ENCODE results near the gene PAIP2B.
"Not testable (repeated sequence)": the region's sequence is repeated elsewhere in the genome, so short reads cannot be mapped to it uniquely, and the experiment has no call there.

The PAIP2B gene, protein sequence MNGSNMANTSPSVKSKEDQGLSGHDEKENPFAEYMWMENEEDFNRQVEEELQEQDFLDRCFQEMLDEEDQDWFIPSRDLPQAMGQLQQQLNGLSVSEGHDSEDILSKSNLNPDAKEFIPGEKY

DNA sequence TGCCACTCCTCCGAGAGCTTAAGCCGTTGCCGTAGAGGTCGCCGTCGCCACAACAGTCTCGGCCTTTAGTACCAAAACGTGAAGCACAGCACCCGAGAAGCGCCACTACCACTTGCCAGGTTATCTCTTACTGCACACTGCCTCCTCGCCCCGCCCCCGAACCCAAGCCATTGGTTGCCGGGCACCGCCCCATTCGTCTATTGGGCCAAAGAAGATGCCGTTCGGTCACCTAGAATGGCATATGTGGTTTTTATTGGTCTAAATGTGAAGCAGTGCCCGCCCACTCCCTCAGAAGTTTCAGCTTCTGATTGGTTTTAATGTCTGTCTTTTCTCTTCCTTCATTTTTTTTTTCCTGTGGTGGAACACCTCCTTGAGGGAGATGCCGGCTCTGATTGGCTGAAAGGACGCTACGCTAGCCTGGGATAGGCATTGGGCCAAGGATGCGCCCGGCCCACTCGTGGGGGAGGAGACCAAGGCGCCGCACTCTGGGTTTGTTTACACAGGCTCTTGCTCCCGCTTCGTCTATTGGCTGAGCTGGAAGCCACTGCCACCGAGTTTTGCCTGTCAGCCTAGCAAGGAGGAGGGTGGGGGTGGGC lies at the start of gene PAIP2B:
TSS of gene PAIP2B (minus strand) at position 139 of the 596 bp plus-strand sequence. CDS start 24,514 bp downstream, outside the sequence.
- DNase-seq: peak; percentile 100

DNA sequence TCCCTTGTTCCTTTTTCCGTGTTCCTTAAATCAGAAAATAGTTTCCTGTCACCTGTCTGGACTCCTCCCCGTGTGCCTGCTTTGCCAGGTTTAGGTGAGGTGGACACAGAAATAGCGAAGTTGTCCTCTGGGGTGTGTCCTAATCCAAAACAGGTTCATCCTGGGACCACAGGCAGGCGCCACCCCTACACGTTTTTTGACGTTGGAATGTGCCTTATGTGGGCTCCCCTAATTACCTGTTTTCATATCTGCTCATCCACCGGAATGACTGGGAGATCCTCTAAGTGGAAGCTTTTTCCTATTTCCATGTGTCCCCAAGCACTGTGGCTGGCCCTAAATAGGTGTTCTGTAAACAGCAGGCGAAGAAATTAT lies 49.0 kb upstream of the PAIP2B start:
- no peak for DNase-seq

DNA sequence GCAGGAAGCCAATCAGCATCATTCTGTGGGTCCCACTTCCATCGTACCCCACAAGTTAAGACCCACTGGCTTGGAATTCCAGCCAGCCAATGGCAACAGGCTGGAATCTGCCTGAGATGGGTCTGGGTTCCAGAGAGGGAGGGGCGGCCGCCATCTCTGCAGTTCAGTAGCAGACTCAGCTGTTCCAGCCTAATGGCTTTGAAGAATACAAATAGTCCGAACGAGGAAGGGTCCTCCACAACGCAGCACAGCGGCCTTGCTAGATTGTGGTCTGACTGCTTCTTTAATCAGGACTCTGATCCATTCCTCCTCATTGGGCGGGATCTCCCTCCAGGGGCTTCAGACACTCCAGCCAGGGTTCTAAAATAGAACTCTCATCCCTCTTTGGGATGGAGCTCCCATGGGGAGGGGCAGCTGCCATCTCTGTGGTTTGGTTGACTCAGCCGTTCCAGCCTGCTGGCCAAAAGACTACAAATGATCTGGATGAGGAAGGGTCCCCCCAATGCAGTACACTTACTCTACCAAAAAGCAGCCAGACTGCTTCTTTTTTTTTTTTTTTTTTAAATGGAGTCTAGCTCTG lies 42.7 kb upstream of the PAIP2B start:
- no peak for DNase-seq

DNA sequence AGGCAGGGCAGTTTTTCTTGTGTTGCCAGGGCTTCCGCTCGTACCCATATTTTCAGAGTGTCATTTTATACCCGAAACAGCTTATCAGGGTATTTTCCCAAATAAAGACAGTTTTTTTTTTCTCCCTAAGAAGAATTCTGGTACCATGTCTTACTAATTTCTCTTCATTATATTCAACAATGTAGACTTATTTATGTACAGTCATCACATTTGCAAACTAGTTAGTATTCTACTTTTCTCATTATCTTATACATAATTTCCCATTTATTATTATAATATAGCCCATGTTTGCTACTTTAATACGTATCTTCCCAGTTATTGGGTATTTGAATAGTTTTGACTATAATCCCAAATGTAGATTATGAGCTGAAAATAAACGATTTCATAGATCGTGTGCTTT lies 36.5 kb upstream of the PAIP2B start:
- DNase-seq: no peak

DNA sequence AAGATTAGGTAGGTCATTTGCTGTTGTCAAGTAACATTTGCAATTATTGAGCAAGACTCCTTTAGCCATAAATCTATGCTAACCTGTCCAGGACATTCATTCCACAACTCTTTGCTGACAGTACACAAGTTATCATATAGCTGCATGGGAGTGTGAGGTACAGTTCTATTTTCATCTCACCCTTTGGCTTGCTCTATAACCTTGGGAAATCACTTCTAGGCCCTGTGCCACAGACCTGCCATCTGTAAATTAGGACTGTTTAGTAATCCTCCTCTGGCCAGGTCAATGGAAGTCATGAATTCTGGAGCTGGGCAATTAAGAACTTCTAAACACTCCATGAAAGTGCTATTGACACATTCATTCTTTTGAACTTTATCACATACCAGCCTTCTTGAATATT lies 34.6 kb upstream of the PAIP2B start:
- no peak for DNase-seq

DNA sequence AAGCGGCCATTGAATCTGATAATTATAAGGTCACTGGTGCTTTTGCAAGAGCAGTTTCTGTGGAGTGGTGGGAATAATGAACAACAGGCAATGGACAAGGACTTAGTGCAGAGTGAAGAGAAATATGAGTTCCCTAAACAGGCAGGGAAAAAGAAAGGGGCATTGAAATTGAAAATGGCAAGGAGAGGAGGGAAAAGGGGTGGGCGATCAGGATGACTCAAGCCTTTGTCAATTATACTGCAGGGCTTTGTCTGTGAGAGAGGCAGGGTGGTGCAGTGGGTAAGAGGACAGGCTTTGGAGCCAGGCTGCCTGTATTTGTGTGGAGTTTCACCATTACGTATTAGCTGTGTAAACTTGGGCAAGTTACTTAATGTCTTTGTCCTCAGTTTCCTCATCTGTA lies 29.5 kb upstream of the PAIP2B start:
- no peak for DNase-seq

DNA sequence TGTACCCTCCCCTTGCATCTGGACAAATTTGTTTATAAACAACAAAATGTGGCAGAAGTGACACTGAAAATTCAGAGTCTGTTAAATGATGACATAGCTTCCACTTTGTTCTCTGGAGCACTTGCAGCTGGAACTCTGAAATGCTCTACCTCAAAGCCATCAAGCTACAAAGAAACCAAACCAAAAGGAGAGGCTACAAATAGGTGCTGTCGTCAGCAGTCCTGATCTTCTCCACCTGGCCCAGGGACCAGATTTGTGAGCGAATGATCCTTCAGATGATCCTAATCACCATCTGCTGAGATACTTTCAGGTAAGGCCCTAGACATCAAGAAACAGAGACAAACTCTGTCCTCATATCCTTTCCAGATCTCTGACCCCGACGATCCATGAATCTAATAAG lies 27.9 kb upstream of the PAIP2B start:
- DNase-seq: no peak

DNA sequence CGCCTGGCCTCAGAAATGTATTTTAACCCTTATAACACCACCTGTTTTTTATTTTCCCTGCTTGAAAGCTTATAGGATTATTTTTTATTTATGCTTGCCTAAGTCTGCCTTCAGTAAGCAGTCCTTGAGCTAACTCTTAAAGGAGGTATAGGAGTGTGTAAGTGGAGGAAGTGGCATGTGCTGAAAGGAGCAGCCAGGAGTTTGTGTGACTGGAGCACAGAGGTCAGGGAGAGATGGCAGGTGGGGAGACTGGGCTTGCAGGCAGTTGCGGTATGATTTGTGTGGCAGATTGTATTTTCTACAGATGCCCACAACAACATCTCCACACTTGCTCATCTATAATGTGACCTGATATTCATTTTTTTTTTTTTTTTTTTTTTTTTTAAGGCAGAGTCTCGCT lies 27.2 kb upstream of the PAIP2B start:
- no peak for DNase-seq

DNA sequence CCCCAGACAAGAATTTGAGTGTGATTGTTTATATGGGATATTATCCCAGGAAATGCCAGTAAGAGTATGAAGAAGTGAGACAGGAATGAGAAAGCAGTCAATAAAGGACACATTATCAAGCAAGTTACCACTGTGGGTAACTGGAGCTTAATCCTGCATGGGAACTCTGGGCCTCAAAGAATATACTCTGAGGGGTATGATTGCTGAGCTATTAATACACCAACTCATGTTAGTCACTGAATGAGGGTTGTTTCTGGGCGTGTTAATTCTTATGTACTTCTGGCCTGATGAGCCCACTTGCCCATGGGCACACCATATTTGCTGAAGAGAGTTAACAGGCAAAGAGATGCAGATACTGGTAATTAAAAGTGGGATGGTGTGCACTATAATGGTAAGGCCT lies 26.6 kb upstream of the PAIP2B start:
- DNase-seq: no peak

DNA sequence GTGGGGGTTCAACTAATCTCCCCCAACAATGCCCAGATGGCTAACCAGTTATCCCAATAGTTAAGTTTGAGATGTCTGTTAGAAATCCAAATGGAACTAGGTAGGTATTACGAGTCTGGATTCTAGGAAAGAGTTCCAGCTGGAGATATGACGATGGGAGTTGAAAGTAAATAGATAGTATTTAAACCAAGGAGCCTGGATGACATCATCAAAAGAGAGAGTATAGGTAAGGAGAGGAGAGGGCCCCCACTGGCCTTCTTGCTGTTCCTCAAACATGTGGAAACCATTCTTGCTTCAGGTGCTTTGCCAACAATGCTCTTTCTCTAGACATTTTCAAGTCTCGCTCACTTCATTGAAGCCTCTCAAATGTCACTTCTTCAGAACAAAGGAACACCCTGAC lies 26.0 kb upstream of the PAIP2B start:
- no peak for DNase-seq

DNA sequence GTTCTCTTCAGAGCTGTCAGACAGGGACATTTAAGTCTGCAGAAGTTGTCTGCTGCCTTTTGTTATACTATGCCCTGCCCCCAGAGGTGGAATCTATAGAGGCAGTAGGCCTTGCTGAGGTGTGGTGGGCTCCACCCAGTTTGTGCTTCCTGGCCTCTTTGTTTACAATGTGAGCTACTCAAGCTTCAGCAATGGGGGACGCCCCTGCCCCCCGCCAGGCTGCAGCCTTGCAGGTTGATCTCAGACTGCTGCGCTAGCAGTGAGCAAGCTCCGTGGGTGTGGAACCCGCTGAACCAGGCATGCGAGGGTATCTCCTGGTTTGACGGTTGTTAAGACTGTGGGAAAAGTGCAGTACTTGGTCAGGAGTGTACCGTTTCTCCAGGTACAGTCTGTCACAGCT lies 24.0 kb upstream of the PAIP2B start:
- DNase-seq: no peak

DNA sequence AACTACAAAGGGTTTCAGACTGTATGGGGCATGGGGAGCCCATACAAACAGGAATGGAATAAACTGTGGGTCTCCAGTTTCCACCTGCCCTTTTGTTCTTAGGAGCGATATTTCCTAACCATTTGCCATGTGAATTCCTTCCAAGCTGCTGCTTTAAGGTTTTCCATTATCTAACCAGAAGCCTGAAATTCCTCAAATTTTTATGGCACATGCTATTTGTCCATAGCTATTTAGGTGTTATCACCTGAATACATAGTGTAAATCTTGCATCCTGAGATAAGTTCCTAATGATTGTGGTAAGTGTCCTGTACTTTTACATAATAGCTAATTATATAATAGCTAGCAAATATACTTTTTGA lies 17.4 kb upstream of the PAIP2B start:
- no peak for DNase-seq

DNA sequence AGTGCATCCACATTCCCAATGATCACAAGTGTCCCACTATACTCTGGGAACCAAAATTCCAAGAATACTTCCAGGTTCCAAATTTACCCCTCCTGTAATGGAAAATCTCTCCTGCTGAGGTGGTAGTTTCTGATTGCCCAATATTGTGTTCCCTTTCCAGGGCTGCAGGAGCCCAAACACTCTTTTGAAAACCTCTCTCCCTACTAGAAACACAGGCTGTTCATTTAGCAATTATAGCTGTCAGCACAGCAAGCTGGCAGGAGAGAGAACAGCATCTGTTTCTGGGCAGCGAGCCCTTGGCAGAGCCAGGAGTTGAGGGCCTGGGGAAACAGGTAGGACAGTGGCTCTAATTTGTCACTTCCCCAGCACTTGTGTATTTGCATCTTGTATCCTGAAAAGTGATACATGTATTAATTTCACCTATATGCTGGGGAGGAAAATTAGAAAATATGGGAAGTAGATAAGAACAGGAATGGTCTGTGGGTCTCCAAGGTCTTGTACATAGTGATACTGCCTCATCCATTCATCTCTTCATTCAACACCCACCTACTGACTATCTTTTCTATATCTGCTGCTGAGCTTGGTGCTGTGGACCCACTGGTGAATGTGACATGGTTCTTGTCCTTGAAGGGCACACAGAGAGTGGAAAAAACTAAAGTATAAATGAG lies 16.9 kb upstream of the PAIP2B start:
- DNase-seq: no peak

DNA sequence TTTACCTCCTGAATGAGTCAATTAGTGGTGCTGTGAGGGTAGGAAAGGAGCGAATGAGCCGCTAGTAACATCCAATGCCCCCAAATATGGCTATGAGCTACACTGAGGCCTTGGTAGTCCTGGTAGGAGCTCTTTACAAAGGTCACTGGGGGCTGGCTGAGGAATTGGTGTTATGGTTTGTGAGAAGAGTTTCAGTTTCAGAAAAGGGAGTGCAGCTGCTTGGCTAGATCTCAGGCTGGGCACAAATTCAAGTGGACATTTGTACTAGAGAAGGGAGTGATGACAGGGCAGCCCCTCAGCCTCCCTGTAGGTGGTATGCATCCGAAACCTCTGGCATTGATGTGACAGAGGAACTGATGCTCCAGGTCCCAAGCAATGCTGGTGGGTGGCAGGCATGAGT lies 13.9 kb upstream of the PAIP2B start:
- DNase-seq: no peak

DNA sequence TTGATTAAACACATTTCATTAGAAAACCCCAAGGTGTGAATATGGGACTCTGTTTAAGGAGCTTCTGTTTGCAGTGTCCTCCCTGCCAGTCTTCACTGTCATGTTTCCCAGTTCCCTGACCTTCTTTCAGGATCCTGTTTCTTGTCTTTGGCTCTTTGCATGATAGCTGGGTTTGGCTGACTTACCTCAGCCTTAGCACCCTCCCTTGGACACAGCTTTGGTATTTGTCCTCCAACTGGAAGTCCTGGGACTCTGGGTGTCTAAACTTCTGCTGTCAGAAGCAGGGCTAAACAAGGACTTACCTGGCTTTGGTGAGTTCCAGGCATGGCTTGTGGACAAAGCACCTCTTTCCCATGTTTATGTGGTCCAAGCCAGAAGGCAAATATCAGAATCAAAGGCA lies 11.2 kb upstream of the PAIP2B start:
- DNase-seq: no peak

DNA sequence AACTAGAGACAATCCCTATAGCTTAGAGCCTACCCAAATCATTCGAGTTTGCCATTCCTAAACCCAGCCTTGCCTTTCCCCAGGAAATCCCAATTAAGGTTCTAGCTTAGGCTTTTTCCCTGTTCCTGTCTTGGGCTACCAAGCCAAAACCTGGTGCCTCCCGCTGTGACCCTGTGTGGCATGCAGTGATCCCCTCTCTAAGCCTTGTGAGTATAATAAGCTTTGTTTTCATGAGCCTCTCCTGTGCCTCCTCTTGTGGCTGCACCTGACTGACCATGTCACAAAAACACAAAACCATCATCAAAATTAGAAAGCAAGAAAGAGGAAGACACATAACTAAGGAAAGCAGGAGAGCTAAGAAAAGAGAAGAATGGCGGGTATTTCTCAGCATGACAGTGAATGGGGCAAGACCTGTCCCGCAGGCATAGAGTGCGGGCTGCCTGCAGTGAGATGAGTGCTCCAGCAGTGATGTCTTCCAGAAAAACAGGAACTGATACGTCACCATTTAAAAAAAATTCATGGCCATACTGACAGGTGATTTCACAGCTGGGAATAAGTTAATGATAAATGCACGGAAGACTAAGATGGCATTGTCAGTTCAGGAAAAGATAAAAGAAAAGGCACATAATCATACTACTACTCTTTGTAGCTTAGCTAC lies 9.2 kb upstream of the PAIP2B start:
- no peak for DNase-seq

DNA sequence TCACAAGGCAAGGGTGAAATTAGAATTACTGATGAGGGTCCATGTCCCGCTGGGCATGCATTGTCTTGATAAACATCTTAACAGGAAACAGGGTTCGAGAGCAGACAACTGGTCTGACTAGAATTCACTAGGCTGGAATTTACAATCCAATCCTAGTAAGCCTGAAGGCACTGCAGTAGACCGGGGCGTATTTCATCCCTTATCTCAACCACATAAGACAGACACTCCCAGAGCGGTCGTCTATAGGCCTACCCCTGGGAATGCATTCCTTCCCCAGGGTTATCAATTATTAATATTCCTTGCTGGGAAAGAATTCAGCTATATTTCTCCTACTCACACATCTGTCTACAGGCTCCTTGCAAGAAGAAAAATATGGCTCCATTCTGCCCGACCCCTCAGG lies 6.2 kb upstream of the PAIP2B start:
- not testable (repeated sequence) for DNase-seq

DNA sequence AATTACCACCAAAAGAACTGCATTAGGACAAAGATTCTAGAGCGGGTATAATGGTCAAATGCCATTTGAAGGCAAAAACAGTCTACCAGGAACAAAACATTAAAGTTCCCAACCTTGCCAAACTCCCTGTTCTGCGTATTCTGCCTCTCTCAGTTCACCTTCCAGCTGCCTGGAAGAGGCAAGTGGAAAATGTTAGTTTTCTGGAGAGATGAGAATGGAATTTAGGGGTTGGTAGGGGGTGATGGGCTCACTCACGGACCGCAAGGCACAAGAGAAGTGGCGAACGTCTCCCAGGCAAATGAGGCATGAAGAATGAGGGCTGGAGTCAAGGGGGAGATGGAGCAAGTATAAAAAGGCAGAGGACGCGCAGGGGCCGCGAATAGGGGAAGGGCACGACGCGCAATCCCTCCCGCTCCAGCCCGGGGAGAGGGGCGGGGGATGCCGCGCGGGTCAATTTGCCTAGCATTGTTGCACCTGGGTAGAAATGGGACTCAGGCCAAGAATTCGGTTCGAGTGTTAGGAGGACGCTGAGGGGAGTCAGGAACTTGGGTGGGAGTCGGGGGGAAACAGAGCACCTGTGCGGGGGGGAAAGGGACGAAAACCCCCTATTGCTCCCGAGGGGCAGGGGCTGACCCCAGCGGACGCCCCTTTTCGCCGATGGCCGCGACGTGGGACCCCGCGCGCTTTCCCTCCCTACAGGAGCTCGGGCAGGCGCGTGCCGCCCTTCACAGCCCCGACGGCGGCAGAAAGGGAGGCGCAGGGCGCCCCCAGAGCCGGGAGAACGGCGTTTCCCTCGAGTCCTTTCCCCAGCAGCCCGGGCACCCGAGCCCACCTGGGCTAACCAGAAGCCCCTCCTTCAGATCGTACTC lies 573 bp downstream of the PAIP2B start:
- DNase-seq: peak; percentile 63

DNA sequence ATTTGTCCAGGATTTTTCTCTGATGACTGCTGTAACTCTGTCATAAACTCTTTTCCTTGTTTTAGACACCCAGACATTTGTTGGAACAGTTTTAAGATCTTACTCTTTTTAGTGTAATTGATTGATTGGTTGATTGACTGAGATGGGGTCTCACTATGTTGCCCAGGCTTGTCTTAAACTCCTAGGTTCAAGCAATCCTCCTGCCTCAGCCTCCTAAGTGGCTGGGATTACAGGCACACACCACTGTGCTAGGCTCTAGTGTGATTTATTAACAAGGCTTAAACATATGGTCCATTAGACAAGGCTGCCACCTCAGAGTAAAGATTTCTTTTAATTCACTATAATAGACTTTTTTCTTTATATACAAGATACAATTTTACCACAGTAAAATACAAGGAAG lies 2.0 kb downstream of the PAIP2B start:
- no peak for DNase-seq

DNA sequence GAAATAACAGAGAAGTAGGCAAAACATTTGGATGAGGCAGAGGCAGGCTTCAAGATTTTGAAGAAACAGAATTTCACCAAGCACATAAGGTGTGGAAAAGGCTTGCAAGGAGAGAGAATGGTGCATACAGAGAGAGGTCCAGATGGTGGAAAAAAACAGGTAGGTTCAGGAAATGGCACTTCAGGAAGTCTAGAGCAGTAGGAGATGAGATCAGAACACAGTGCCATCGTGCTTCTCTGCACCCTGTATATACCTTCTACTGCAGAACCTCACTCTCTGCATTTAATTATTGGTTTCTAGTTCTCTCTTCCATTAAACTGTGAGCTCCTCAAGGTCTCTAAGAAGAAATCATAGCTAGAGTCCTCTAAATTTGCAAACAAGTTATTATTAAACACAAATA lies 2.4 kb downstream of the PAIP2B start:
- no peak for DNase-seq

DNA sequence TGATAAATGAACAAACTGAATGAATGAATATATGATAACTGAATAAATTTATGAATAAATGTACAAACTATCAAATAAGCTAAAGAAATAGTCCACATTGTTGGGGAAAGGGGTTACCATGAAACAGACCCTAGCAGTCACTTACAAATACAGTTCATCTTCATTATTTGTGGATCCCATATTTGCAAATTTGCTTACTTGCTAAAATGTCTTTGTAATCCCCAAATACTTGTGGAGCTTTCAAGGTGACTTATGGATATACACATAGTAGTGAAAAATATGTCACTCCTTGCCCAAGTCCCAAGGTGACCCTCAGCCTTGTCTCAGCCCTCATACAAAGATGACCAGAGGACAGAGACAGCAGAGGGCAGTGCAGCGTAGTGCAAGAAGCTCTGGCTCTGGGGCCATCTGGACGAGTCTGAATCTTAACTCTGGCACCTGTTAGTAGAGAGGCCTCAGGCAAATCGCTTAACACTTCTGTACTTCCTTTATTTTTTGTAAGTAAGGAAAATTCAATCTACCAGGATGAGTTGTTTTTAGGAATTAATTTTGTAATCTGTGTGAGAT lies 3.1 kb downstream of the PAIP2B start:
- DNase-seq: peak; percentile 78

DNA sequence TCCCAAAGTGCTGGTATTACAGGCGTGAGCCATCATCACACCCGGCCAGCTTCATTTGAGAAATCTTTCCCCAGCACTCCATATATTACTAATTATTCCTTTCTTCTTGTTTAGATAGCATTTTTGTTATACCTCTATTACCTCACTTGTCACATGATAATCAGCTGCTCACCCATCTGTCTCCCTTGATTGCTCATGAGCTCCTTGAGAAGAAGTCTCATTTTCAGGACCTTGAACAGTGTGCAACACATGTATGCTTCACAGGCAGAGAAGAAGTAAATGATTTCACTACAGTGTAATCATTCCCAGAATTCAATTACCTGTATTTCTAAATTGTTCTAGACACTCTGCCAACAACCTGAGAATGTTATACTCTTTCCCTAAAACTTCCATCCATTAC lies 6.2 kb downstream of the PAIP2B start:
- DNase-seq: no peak

DNA sequence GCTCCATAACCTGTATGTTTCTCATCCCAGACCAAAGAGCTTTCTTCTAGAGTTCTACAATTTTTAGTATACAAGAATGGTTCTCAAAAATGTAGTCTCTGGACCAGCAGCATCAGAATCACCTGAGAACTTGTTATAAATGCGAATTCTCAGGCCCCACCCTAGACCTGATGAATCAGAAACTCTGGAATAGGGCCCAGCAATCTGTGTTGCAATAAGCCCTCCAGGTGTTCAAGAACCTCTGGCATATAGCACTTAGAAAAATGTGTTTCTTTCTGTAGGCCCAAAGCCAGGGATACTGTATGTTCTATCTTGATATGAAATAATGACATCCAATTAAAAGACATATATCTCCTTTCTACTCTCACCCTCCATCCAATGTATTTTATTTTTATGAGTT lies 10.4 kb downstream of the PAIP2B start:
- DNase-seq: no peak
